ENCODE measurements around the gene ITGA7. TPM values are rescaled to one million over a fixed set of nuclear protein-coding genes. Genes with fewer than 3 reads are reported as not detected.

Gene ITGA7
- total and polyA plus RNA-seq, 3 donors from 2014 or later = 26.4 to 43.3 (median 30.6) TPM

DNA sequence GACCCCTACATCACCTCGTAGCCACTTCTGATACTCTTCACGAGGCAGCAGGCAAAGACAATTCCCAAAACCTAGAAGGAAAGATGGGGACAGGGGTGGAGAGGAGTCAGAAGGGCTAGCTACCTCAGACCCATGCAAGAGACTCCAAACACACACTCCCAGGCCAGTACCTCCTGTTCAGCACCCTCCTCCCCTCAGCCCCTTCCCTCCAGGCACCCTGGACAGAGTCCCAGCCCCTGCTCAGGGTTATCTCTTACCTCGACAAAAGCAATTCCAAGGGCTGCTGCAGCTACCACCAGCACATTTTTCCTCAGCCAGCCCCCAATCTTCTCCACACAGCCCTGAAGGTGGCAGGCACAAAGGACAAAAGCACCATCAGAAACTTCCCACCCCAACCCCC is 17.9 kb upstream of the ITGA7 start:
- no peak for DNase-seq
- 46 to 52% methylated on average over 3 of the region's 3 CpGs for WGBS, 2 donors

GRCh38 chr12:55724940-55725309 is 17.2 kb upstream of the ITGA7 start:
- intact Hi-C loops (cut with DNase I; ENCODE audit: low total_unique reads) = no loop called here
- no peaks in the 10 kb centered on the region for H3K9me3 ChIP-seq
- DNase-seq = no peak
- H3K27ac ChIP-seq = no peak overlapping the region
- H3K27me3 ChIP-seq = no peaks in the 10 kb centered on the region
- H3K4me3 ChIP-seq = no peak overlapping the region
- 46 to 59% methylated on average over 3 of the region's 3 CpGs for WGBS, 2 donors
- TF ChIP-seq CTCF (IDR thresholded peaks at IDR 0.05) (peak in 1 of 3 experiments; percentile 4), POLR2A (IDR thresholded peaks at IDR 0.05) (no peak)
- no peaks in the 10 kb centered on the region for H3K36me3 ChIP-seq (ENCODE audit: low read depth, missing control alignments)
- H3K4me1 ChIP-seq = peaks cover 38% of the 10 kb centered on the region

More for the DNA sequence above, 17.9 kb upstream of the ITGA7 start:
- Histone ChIP-seq H3K4me1 (peaks cover 38% of the 10 kb centered on the region), H3K27ac (no peak overlapping the region), H3K27me3 (no peaks in the 10 kb centered on the region), H3K4me3 (no peak overlapping the region), H3K9me3 (no peaks in the 10 kb centered on the region), H3K36me3 (ENCODE audit: low read depth, missing control alignments) (no peaks in the 10 kb centered on the region)
- intact Hi-C loops (cut with DNase I; ENCODE audit: low total_unique reads) = no loop called here
- no peak for TF ChIP-seq POLR2A (IDR thresholded peaks at IDR 0.05)
- no peak for TF ChIP-seq CTCF (IDR thresholded peaks at IDR 0.05)

GRCh38 chr12:55724226-55724939 is 16.7 kb upstream of the ITGA7 start:
- no peaks in the 10 kb centered on the region for H3K36me3 ChIP-seq (ENCODE audit: low read depth, missing control alignments)

DNA sequence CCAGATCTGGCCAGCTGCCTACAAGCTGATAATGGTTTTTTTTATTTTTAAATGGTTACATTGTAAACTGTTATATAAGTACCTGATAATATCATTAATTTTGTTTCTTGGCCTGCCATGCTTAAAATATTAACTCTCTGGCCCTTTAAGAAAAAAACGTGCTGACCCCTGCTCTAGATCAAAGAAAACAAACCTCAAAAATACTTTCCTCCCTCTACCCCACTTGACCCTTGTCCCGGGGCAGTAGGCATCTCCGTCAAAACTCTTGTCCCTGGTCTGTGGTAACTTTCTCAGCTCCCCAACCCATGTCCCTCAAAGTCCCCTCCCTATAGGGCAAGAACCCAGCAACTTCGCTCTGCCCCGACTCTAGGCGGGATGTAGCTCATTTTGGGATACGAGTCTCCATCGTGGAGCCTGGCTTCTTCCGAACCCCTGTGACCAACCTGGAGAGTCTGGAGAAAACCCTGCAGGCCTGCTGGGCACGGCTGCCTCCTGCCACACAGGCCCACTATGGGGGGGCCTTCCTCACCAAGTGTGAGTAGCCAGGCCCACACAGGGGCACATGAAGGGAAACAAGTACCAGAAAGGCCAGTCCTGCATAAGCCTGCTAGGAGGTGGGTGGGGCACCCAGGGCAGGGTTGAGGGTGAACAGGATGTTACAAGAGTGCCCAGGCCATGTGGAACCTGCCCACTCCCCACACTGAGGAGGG is 16.0 kb upstream of the ITGA7 start:
- Histone ChIP-seq H3K9me3 (no peaks in the 10 kb centered on the region), H3K27ac (peak overlapping the region in 1 of 2 donors; percentile 56), H3K27me3 (no peaks in the 10 kb centered on the region), H3K36me3 (ENCODE audit: low read depth, missing control alignments) (no peaks in the 10 kb centered on the region), H3K4me3 (no peak overlapping the region), H3K4me1 (peaks cover 51% of the 10 kb centered on the region)
- DNase-seq = no peak
- WGBS, 2 donors = 32 to 50% methylated on average over 6 to 10 of the region's 10 CpGs
- intact Hi-C loops (cut with DNase I; ENCODE audit: low total_unique reads) = no loop called here
- no peak for TF ChIP-seq CTCF (IDR thresholded peaks at IDR 0.05)
- no peak for TF ChIP-seq POLR2A (IDR thresholded peaks at IDR 0.05)

More at GRCh38 chr12:55724226-55724939, 16.7 kb upstream of the ITGA7 start:
- Histone ChIP-seq H3K27me3 (no peaks in the 10 kb centered on the region), H3K9me3 (no peaks in the 10 kb centered on the region), H3K4me3 (no peak overlapping the region), H3K4me1 (peaks cover 44% of the 10 kb centered on the region), H3K27ac (no peak overlapping the region)
- peak; percentile 85 for DNase-seq
- intact Hi-C loops (cut with DNase I; ENCODE audit: low total_unique reads) = no loop called here
- 38 to 62% methylated on average over 5 to 11 of the region's 11 CpGs for WGBS, 2 donors
- TF ChIP-seq POLR2A (IDR thresholded peaks at IDR 0.05) (no peak), CTCF (IDR thresholded peaks at IDR 0.05) (peak in 2 of 3 experiments; percentile 21 to 50)
